Measurements from ENCODE around the gene IER5.

GRCh38 chr1:181091309-181092040 is 3.0 kb downstream of the IER5 start:
- no peak for TF ChIP-seq HINFP (tag; conservative IDR thresholded peaks at IDR 0.05; ENCODE audit: low read depth)
- no peak for TF ChIP-seq HNRNPUL1 (IDR thresholded peaks at IDR 0.05; ENCODE audit: low read length)
- no peak for TF ChIP-seq MAZ (CRISPR knock-in tag; conservative IDR thresholded peaks at IDR 0.05 in 1 of 2, IDR thresholded peaks at IDR 0.05 in 1 of 2)
- TF ChIP-seq YY1 (IDR thresholded peaks at IDR 0.05; ENCODE audit: borderline replicate concordance in 1 of 3, control insufficient read depth in 1 of 3, extremely low read depth in 1 of 3, insufficient read depth in 3 of 3, insufficient read length in 1 of 3, insufficient replicate concordance in 2 of 3, low read depth in 1 of 3, low read length in 2 of 3), result no peak
- no peak for TF ChIP-seq ZNF431 (CRISPR knock-in tag; IDR thresholded peaks at IDR 0.05)
- 0 out of 2 replicates have a peak, but pooled peaks have one; percentile 20 for TF ChIP-seq POLR2A (conservative IDR thresholded peaks at IDR 0.05)
- no peak for TF ChIP-seq NFIC (IDR thresholded peaks at IDR 0.05)
- no peak for TF ChIP-seq TAF1 (IDR thresholded peaks at IDR 0.05; ENCODE audit: control insufficient read depth, extremely low read depth, insufficient read depth, low read length, severe bottlenecking)
- no peak for TF ChIP-seq TCF7L2 (IDR thresholded peaks at IDR 0.05; ENCODE audit: low read depth, low read length)
- TF ChIP-seq ZNF274 (IDR thresholded peaks at IDR 0.05; ENCODE audit: borderline replicate concordance, low read depth, low read length), result no peak
- TF ChIP-seq MED1 (CRISPR knock-in tag; IDR thresholded peaks at IDR 0.05; ENCODE audit: borderline replicate concordance), result no peak
- TF ChIP-seq PCBP1 (IDR thresholded peaks at IDR 0.05; ENCODE audit: low read depth, low read length, poor library complexity, severe bottlenecking), result no peak
- no peak for TF ChIP-seq CTCF (IDR thresholded peaks at IDR 0.05 in 2 of 3, conservative IDR thresholded peaks at IDR 0.05 in 1 of 3; ENCODE audit: insufficient read depth in 2 of 3, low read depth in 1 of 3, low read length in 3 of 3)
